Parathyroid adenoma (tissue), 2 donors: ENCODE results near the gene HIKESHI.

ENCODE experiments used
- H2AFZ ChIP-seq: fragments of 300-600 bp; sonication (generic); one replicate; pipeline ENCODE4 v1.7.0; 2017; ENCODE audit warnings: antibody characterized with exemption, mild to moderate bottlenecking
- H3K27ac ChIP-seq: fragments of 300-600 bp; sonication (generic); one replicate; pipeline ENCODE4 v1.7.0; 2017
- H3K27me3 ChIP-seq: fragments of 300-600 bp; sonication (generic); one replicate; pipeline ENCODE4 v1.7.0; 2017; ENCODE audit warnings: low read length; ENCODE audit not compliant: control insufficient read depth, insufficient read depth
- H3K36me3 ChIP-seq: fragments of 300-600 bp; sonication (generic); one replicate; pipeline ENCODE4 v1.7.0; 2017; ENCODE audit warnings: low read length; ENCODE audit not compliant: control insufficient read depth, insufficient read depth
- H3K4me1 ChIP-seq: fragments of 300-600 bp; sonication (generic); one replicate; pipeline ENCODE4 v1.7.0; 2017; ENCODE audit warnings: control low read depth
- H3K4me2 ChIP-seq: fragments of 300-600 bp; sonication (generic); one replicate; pipeline ENCODE4 v1.7.0; 2017; ENCODE audit warnings: low read length
- H3K4me3 ChIP-seq: fragments of 300-600 bp; sonication (generic); one replicate; pipeline ENCODE4 v1.7.0; 2017; ENCODE audit warnings: low read depth, low read length
- H3K79me2 ChIP-seq: fragments of 300-600 bp; sonication (generic); one replicate; pipeline ENCODE4 v1.7.0; 2017; ENCODE audit warnings: control low read depth
- H3K9ac ChIP-seq: fragments of 300-600 bp; sonication (generic); one replicate; pipeline ENCODE4 v1.7.0; 2017; ENCODE audit warnings: mild to moderate bottlenecking
- H3K9me3 ChIP-seq: fragments of 300-600 bp; sonication (generic); one replicate; pipeline ENCODE4 v1.7.0; 2017; ENCODE audit warnings: low read length; ENCODE audit not compliant: control insufficient read depth
- CTCF ChIP-seq: fragments of 300-600 bp; sonication (generic); IDR thresholded peaks from one replicate; pipeline ENCODE4 v1.7.0; 2017; ENCODE audit warnings: antibody characterized with exemption, mild to moderate bottlenecking
- donor health status: primary hyperparathyroidism.

Gene HIKESHI

GRCh38 chr11:86390487-86390886, 88.4 kb downstream of the HIKESHI start:
- Histone ChIP-seq H3K4me3 (no peak overlapping the region), H2AFZ (no peak overlapping the region), H3K36me3 (no peaks in the 10 kb centered on the region), H3K9ac (no peak overlapping the region), H3K4me1 (peaks cover 4% of the 10 kb centered on the region), H3K4me2 (no peak overlapping the region), H3K27me3 (no peaks in the 10 kb centered on the region), H3K9me3 (no peaks in the 10 kb centered on the region), H3K27ac (no peak overlapping the region), H3K79me2 (no peaks in the 10 kb centered on the region)
- TF ChIP-seq CTCF: no peak

- no peaks in the 10 kb centered on the region for H3K79me2 ChIP-seq
- H3K9ac ChIP-seq: no peak overlapping the region
- H3K36me3 ChIP-seq: no peaks in the 10 kb centered on the region
- no peaks in the 10 kb centered on the region for H3K27me3 ChIP-seq
- no peak overlapping the region for H3K4me2 ChIP-seq
- H3K9me3 ChIP-seq: no peaks in the 10 kb centered on the region
- no peak for TF ChIP-seq CTCF
- peak overlapping the region; percentile 39 for H3K27ac ChIP-seq
- H2AFZ ChIP-seq: peak overlapping the region; percentile 70
- H3K4me3 ChIP-seq: no peak overlapping the region
- H3K4me1 ChIP-seq: peaks cover 4% of the 10 kb centered on the region
These were observed 93.1 kb downstream of the HIKESHI start for GRCh38 chr11:86395061-86395551.
